ENCODE data around the gene MZF1.

MZF1 gene

GRCh38 chr19:58538257-58539168, 34.6 kb downstream of the MZF1 start:
- DNase-seq = peak; percentile 24

- DNase-seq = no peak
Measured at GRCh38 chr19:58536852-58537798, 36.0 kb downstream of the MZF1 start.

GRCh38 chr19:58535857-58536256, 37.3 kb downstream of the MZF1 start:
- DNase-seq = no peak

- DNase-seq = no peak
Measured at GRCh38 chr19:58531034-58531840, 41.9 kb downstream of the MZF1 start.

GRCh38 chr19:58529405-58529804, 43.7 kb downstream of the MZF1 start:
- no peak for DNase-seq

GRCh38 chr19:58522709-58523108, 50.4 kb downstream of the MZF1 start:
- no peak for DNase-seq

GRCh38 chr19:58521651-58522050, 51.5 kb downstream of the MZF1 start:
- no peak for DNase-seq

GRCh38 chr19:58520257-58520599, 52.9 kb downstream of the MZF1 start:
- no peak for DNase-seq

- peak; percentile 87 for DNase-seq
Measured at GRCh38 chr19:58519355-58520256, 53.5 kb downstream of the MZF1 start, which contains the start of gene ZBTB45. ZBTB45 (minus strand) TSS chr19:58519810; CDS start chr19:58517673, 2,137 bp downstream.

- DNase-seq = peak; percentile 34
Measured at GRCh38 chr19:58519087-58519354, 54.1 kb downstream of the MZF1 start.

- no peak for DNase-seq
Measured at GRCh38 chr19:58518256-58519086, 54.7 kb downstream of the MZF1 start.

GRCh38 chr19:58516964-58517833, 55.9 kb downstream of the MZF1 start:
- DNase-seq = no peak

GRCh38 chr19:58516246-58516836, 56.8 kb downstream of the MZF1 start:
- no peak for DNase-seq

- DNase-seq = no peak
Measured at GRCh38 chr19:58515259-58515658, 57.9 kb downstream of the MZF1 start.

GRCh38 chr19:58514564-58515022, 58.5 kb downstream of the MZF1 start:
- DNase-seq = no peak

- peak; percentile 61 for DNase-seq
Measured at GRCh38 chr19:58513694-58514563, 59.2 kb downstream of the MZF1 start.

GRCh38 chr19:58513213-58513693, 59.9 kb downstream of the MZF1 start:
- DNase-seq = no peak
